HG03045 (cell line): ENCODE data around the gene RCCD1.

Experiments used
- ATAC-seq: cut with Tn5 transposase; IDR thresholded peaks from one replicate; pipeline ENCODE4 v1.9.1; 2021; ENCODE audit warnings: mild to moderate bottlenecking, moderate library complexity; ENCODE audit not compliant: unreplicated experiment

The RCCD1 gene

GRCh38 chr15:91001209-91001608, 46.5 kb downstream of the RCCD1 start:
- ATAC-seq: no peak

- ATAC-seq: no peak
Observed at GRCh38 chr15:91007266-91007665, 52.6 kb downstream of the RCCD1 start.
